Upper lobe of right lung (tissue), 1 donor: ENCODE measurements around the gene C3orf49. TPM values are rescaled to one million over a fixed set of nuclear protein-coding genes. Genes with fewer than 3 reads are reported as not detected.

Experiments
- ATAC-seq: fragments of 200-7000 bp; cut with Tn5 transposase; one replicate; pipeline ENCODE4 v1.9.1; 2020; ENCODE audit warnings: mild to moderate bottlenecking, moderate library complexity
- DNase-seq: peaks from one replicate; pipeline ENCODE4 v3.0.0-alpha.2; 2020
- H3K27ac ChIP-seq: fragments of 200-600 bp; one replicate; pipeline ENCODE4 v1.8.0; 2022
- H3K27me3 ChIP-seq: fragments of 200-600 bp; one replicate; pipeline ENCODE4 v1.8.0; 2022; ENCODE audit warnings: mild to moderate bottlenecking
- H3K36me3 ChIP-seq: fragments of 200-600 bp; one replicate; pipeline ENCODE4 v1.8.0; 2022
- H3K4me1 ChIP-seq: fragments of 200-600 bp; one replicate; pipeline ENCODE4 v1.8.0; 2022
- H3K4me3 ChIP-seq: fragments of 200-600 bp; one replicate; pipeline ENCODE4 v1.8.0; 2022; ENCODE audit warnings: mild to moderate bottlenecking
- H3K9me3 ChIP-seq: fragments of 200-600 bp; one replicate; pipeline ENCODE4 v1.8.0; 2022
- intact Hi-C: fragments of 100-400 bp; cut with DNase I; formaldehyde crosslinking; loops from one replicate; pipeline ENCODE4 v1.11.0; 2022
- total RNA-seq: library from RNA; stranded (reverse); fragmentation: NEBNext Ultra II Directional; extraction: Animal tissue kit (Norgen Biotek cat#: 25700); gene quantifications from one replicate; pipeline ENCODE4 v1.2.1, GENCODE V29; 2021
- TF ChIP-seq, protein P1 (sequence below): fragments of 200-600 bp; IDR thresholded peaks from one replicate; pipeline ENCODE4 v1.8.0; 2022; ENCODE audit warnings: antibody characterized with exemption
- donor health status: DM: no; HTN: yes; CAD: no; lungs with severe emphysema.

The C3orf49 gene
- total RNA-seq, 1 donor from 2014 or later = not detected

GRCh38 chr3:63896332-63897030 is 77.4 kb downstream of the C3orf49 start:
- peaks cover 16% of the 10 kb centered on the region for H3K36me3 ChIP-seq
- no peak for ATAC-seq
- H3K27ac ChIP-seq = no peak overlapping the region
- no peaks in the 10 kb centered on the region for H3K27me3 ChIP-seq
- peaks cover 9% of the 10 kb centered on the region for H3K4me1 ChIP-seq
- intact Hi-C loops = no loop called here
- DNase-seq = no peak
- TF ChIP-seq, protein P1, sequence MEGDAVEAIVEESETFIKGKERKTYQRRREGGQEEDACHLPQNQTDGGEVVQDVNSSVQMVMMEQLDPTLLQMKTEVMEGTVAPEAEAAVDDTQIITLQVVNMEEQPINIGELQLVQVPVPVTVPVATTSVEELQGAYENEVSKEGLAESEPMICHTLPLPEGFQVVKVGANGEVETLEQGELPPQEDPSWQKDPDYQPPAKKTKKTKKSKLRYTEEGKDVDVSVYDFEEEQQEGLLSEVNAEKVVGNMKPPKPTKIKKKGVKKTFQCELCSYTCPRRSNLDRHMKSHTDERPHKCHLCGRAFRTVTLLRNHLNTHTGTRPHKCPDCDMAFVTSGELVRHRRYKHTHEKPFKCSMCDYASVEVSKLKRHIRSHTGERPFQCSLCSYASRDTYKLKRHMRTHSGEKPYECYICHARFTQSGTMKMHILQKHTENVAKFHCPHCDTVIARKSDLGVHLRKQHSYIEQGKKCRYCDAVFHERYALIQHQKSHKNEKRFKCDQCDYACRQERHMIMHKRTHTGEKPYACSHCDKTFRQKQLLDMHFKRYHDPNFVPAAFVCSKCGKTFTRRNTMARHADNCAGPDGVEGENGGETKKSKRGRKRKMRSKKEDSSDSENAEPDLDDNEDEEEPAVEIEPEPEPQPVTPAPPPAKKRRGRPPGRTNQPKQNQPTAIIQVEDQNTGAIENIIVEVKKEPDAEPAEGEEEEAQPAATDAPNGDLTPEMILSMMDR = no peak
- no peak overlapping the region for H3K4me3 ChIP-seq
- H3K9me3 ChIP-seq = no peaks in the 10 kb centered on the region

Other genes with a start within 250 kb of the C3orf49 start
- not detected for gene SNTN, start 166.6 kb upstream of the C3orf49 start, total RNA-seq
- 46.9 TPM for gene THOC7, start 44.5 kb downstream of the C3orf49 start, total RNA-seq
- gene ATXN7, start 44.6 kb downstream of the C3orf49 start, total RNA-seq = 35.5 TPM
- gene SCAANT1, start 93.1 kb downstream of the C3orf49 start, total RNA-seq = not detected
- gene PSMD6, start 204.2 kb downstream of the C3orf49 start, total RNA-seq = 52.2 TPM